IMR-90 (cell line): ENCODE measurements around the gene ADGRD1. TPM values are rescaled to one million over a fixed set of nuclear protein-coding genes. Genes with fewer than 3 reads are reported as not detected.

ENCODE experiments used
- ATAC-seq: fragments of 200-7000 bp; cut with Tn5 transposase; 2 replicates; pipeline ENCODE4 v1.9.1; 2020; ENCODE audit warnings: low read depth, mild to moderate bottlenecking, moderate library complexity
- BruUV-seq: library from RNA; stranded (reverse); fragments of 400-500 nt; replicated peaks from 2 replicates; lab custom pipeline; 2021; lab: Mats Ljungman, UMichigan
- CTCF ChIA-PET: fragments of 300-600 bp; formaldehyde crosslinking; extraction: SDS; loops from one replicate; lab custom pipeline; 2021; ENCODE audit warnings: antibody characterized with exemption; lab: Yijun Ruan, JAX
- POLR2A ChIA-PET: fragments of 300-600 bp; sonication (Branson Sonifier 250); formaldehyde crosslinking; loops from one replicate; lab custom pipeline; 2022; ENCODE audit warnings: antibody characterized with exemption; ENCODE audit not compliant: unreplicated experiment; lab: Charles Lee
- DNase-seq: peaks from one replicate; pipeline ENCODE4 v3.0.0; 2013
- H2AFZ ChIP-seq: replicated peaks from 2 replicates; pipeline ENCODE3; 2013; ENCODE audit warnings: low read length, mild to moderate bottlenecking; ENCODE audit not compliant: poor library complexity
- H2AK5ac ChIP-seq: 2 replicates; pipeline ENCODE4 v1.6.1; 2013; ENCODE audit warnings: low read depth, low read length, inconsistent platforms
- H2AK9ac ChIP-seq: replicated peaks from 2 replicates; pipeline ENCODE3; 2013; ENCODE audit warnings: mild to moderate bottlenecking, low read depth, low read length, moderate library complexity; ENCODE audit not compliant: poor library complexity
- H2BK120ac ChIP-seq: 2 replicates; pipeline ENCODE4 v1.6.1; 2013; ENCODE audit warnings: low read depth, low read length, inconsistent platforms
- H2BK15ac ChIP-seq: 3 replicates; pipeline ENCODE4 v1.6.1; 2013; ENCODE audit warnings: low read depth, low read length, inconsistent platforms
- H2BK20ac ChIP-seq: 2 replicates; pipeline ENCODE4 v1.6.1; 2013; ENCODE audit warnings: low read depth, mild to moderate bottlenecking, inconsistent platforms, low read length, moderate library complexity
- H2BK5ac ChIP-seq: 2 replicates; pipeline ENCODE4 v1.6.1; 2013; ENCODE audit warnings: mild to moderate bottlenecking, low read depth, low read length, inconsistent platforms; ENCODE audit not compliant: poor library complexity, severe bottlenecking
- H3K14ac ChIP-seq: replicated peaks from 2 replicates; pipeline ENCODE4 v1.6.1; 2013; ENCODE audit warnings: low read depth, low read length, inconsistent platforms
- H3K18ac ChIP-seq: 2 replicates; pipeline ENCODE4 v1.6.1; 2013; ENCODE audit warnings: low read depth, low read length, control low read depth
- H3K23ac ChIP-seq: 2 replicates; pipeline ENCODE4 v1.6.1; 2013; ENCODE audit warnings: low read depth, low read length, inconsistent platforms
- H3K27ac ChIP-seq: 2 replicates; pipeline ENCODE4 v1.5.1; 2013; ENCODE audit warnings: mild to moderate bottlenecking, control low read depth, low read length; ENCODE audit not compliant: insufficient read depth
- H3K27me3 ChIP-seq: 2 replicates; pipeline ENCODE4 v1.6.1; 2013; ENCODE audit warnings: low read length; ENCODE audit not compliant: control insufficient read depth, insufficient read depth
- H3K36me3 ChIP-seq: 2 replicates; pipeline ENCODE4 v1.6.1; 2013; ENCODE audit warnings: low read length, mixed read lengths; ENCODE audit not compliant: control insufficient read depth, insufficient read depth
- H3K4ac ChIP-seq: 2 replicates; pipeline ENCODE4 v1.6.1; 2013; ENCODE audit warnings: low read depth, low read length, inconsistent platforms
- H3K4me1 ChIP-seq: 2 replicates; pipeline ENCODE4 v1.6.1; 2013; ENCODE audit warnings: low read length, mixed read lengths; ENCODE audit not compliant: control insufficient read depth, insufficient read depth
- H3K4me2 ChIP-seq: 2 replicates; pipeline ENCODE4 v1.6.1; 2013; ENCODE audit warnings: low read depth, mild to moderate bottlenecking, control low read depth, low read length, moderate library complexity
- H3K4me3 ChIP-seq: 2 replicates; pipeline ENCODE4 v1.5.1; 2013; ENCODE audit warnings: low read depth, mild to moderate bottlenecking, control low read depth, low read length, moderate library complexity; ENCODE audit not compliant: insufficient read depth
- H3K56ac ChIP-seq: 2 replicates; pipeline ENCODE4 v1.6.1; 2013; ENCODE audit warnings: low read length, inconsistent platforms; ENCODE audit not compliant: insufficient read depth; ENCODE audit errors: extremely low read depth
- H3K79me1 ChIP-seq, 2 experiments: 2 replicates each; pipeline ENCODE4 v1.6.1; 2013; ENCODE audit warnings: low read length in 2 of 2, inconsistent platforms in 1 of 2, low read depth in 1 of 2
- H3K9ac ChIP-seq: 2 replicates; pipeline ENCODE4 v1.6.1; 2013; ENCODE audit warnings: low read depth, low read length, control low read depth
- H3K9me1 ChIP-seq: 2 replicates; pipeline ENCODE4 v1.6.1; 2013; ENCODE audit warnings: low read length, inconsistent platforms; ENCODE audit not compliant: insufficient read depth
- H3K9me3 ChIP-seq: 2 replicates; pipeline ENCODE4 v1.6.1; 2013; ENCODE audit warnings: low read length; ENCODE audit not compliant: control insufficient read depth, insufficient read depth
- H4K20me1 ChIP-seq: 2 replicates; pipeline ENCODE4 v1.6.1; 2013; ENCODE audit warnings: low read length, inconsistent platforms; ENCODE audit not compliant: insufficient read depth
- H4K5ac ChIP-seq: 2 replicates; pipeline ENCODE4 v1.6.1; 2013; ENCODE audit warnings: mild to moderate bottlenecking, low read depth, low read length, control low read depth
- H4K8ac ChIP-seq, 2 experiments: 2 replicates each; pipeline ENCODE4 v1.6.1; 2013; ENCODE audit warnings: low read depth in 2 of 2, low read length in 2 of 2, control low read depth in 1 of 2, inconsistent platforms in 1 of 2
- H4K91ac ChIP-seq: 2 replicates; pipeline ENCODE4 v1.6.1; 2013; ENCODE audit warnings: low read depth, low read length, inconsistent platforms; ENCODE audit not compliant: insufficient read depth
- BHLHE40 ChIP-seq: fragments of 150-350 bp; IDR thresholded peaks from 2 replicates; pipeline ENCODE4 v1.6.1; 2016; ENCODE audit warnings: mild to moderate bottlenecking, low read depth, low read length
- CEBPB ChIP-seq: IDR thresholded peaks from 2 replicates; pipeline ENCODE4 v1.6.1; 2012; ENCODE audit warnings: low read depth, low read length, improper control_type of control experiment
- CHD1 ChIP-seq: IDR thresholded peaks from 2 replicates; pipeline ENCODE4 v1.6.1; 2012; ENCODE audit warnings: low read depth, low read length, improper control_type of control experiment
- CTCF ChIP-seq: conservative IDR thresholded peaks from 2 replicates; pipeline ENCODE4 v1.5.1; 2012; ENCODE audit warnings: mild to moderate bottlenecking, low read depth, low read length, improper control_type of control experiment
- FOS ChIP-seq: fragments of 150-350 bp; IDR thresholded peaks from 2 replicates; pipeline ENCODE4 v1.6.1; 2016; ENCODE audit warnings: low read depth, low read length
- MAFK ChIP-seq: IDR thresholded peaks from 2 replicates; pipeline ENCODE4 v1.6.1; 2012; ENCODE audit warnings: low read depth, low read length, improper control_type of control experiment
- MAZ ChIP-seq: IDR thresholded peaks from 2 replicates; pipeline ENCODE4 v1.6.1; 2012; ENCODE audit warnings: low read depth, mild to moderate bottlenecking, low read length, improper control_type of control experiment, moderate library complexity, borderline replicate concordance
- MXI1 ChIP-seq: IDR thresholded peaks from 2 replicates; pipeline ENCODE4 v1.6.1; 2012; ENCODE audit warnings: low read depth, mild to moderate bottlenecking, low read length, moderate library complexity, borderline replicate concordance
- NFE2L2 ChIP-seq: fragments of 150-350 bp; IDR thresholded peaks from 2 replicates; pipeline ENCODE4 v1.6.1; 2016; ENCODE audit warnings: low read depth, mild to moderate bottlenecking, low read length
- RAD21 ChIP-seq: IDR thresholded peaks from 2 replicates; pipeline ENCODE4 v1.6.1; 2012; ENCODE audit warnings: low read length, improper control_type of control experiment
- RCOR1 ChIP-seq: IDR thresholded peaks from 2 replicates; pipeline ENCODE4 v1.6.1; 2012; ENCODE audit warnings: mild to moderate bottlenecking, low read length, improper control_type of control experiment; ENCODE audit not compliant: insufficient replicate concordance
- RFX5 ChIP-seq: IDR thresholded peaks from 2 replicates; pipeline ENCODE4 v1.8.0; 2012; ENCODE audit warnings: low read depth, mild to moderate bottlenecking, low read length, moderate library complexity
- SMC3 ChIP-seq: fragments of 150-350 bp; IDR thresholded peaks from 2 replicates; pipeline ENCODE4 v1.6.1; 2016; ENCODE audit warnings: low read depth, mild to moderate bottlenecking, antibody characterized with exemption, low read length, moderate library complexity
- WGBS, 2 experiments: methylation state at CpG; one replicate each; pipeline versions ENCODE4 v1.1.5 to v1.1.7; 2013; ENCODE audit warnings: missing lambda C conversion rate in 2 of 2; ENCODE audit not compliant: insufficient read length in 1 of 2; ENCODE audit errors: extremely low coverage in 2 of 2; 5-methylcytosine and 5-hydroxymethylcytosine counted together
- dilution Hi-C: fragments of 300-500 bp; cut with HindIII; formaldehyde crosslinking; loops from one replicate; pipeline ENCODE4 v1.14.3; 2018; ENCODE audit warnings: low sequenced_read_pairs; ENCODE audit not compliant: unreplicated experiment
- in situ Hi-C: fragments of 300-500 bp; cut with MboI; formaldehyde crosslinking; loops from 3 replicates; pipeline ENCODE4 v1.14.3; 2019; ENCODE audit warnings: low sequenced_read_pairs, inconsistent platforms, mixed read lengths
- intact Hi-C: fragments of 100-400 bp; cut with micrococcal nuclease; formaldehyde crosslinking; loops from 2 replicates; pipeline ENCODE4 v1.10.0; 2022
- polyA plus RNA-seq, 3 experiments: library from polyadenylated mRNA; depleted of rRNA; stranded (reverse); fragments of >200 nt; gene quantifications; 2 replicates each; pipeline ENCODE4 v1.2.3, GENCODE V29; 2012; ENCODE audit warnings: low replicate concordance in 1 of 3
- total RNA-seq: library from RNA; depleted of rRNA; stranded (reverse); fragments of >200 nt; gene quantifications from 2 replicates; pipeline ENCODE4 v1.2.3, GENCODE V29; 2012
- TF ChIP-seq, protein P1 (sequence below): fragments of 150-350 bp; IDR thresholded peaks from 2 replicates; pipeline ENCODE4 v1.6.1; 2017; ENCODE audit warnings: mild to moderate bottlenecking, antibody characterized with exemption, low read length, low read depth
- TF ChIP-seq, protein P2 (sequence below): fragments of 150-350 bp; IDR thresholded peaks from 2 replicates; pipeline ENCODE4 v1.6.1; 2016; ENCODE audit warnings: low read depth, mild to moderate bottlenecking, low read length, moderate library complexity, borderline replicate concordance

ADGRD1 gene
- total and polyA plus RNA-seq, 2 of the 4 experiments (the other 2 are of a cell fraction): not detected

- H2AFZ ChIP-seq: no peak overlapping the region
- H3K9ac ChIP-seq: no peak overlapping the region
- no peak overlapping the region for H3K23ac ChIP-seq
- no peak overlapping the region for H3K4me3 ChIP-seq
- H3K27ac ChIP-seq: no peak overlapping the region
- no peak overlapping the region for H3K4ac ChIP-seq
- no peaks in the 10 kb centered on the region for H3K36me3 ChIP-seq
- peaks cover 31% of the 10 kb centered on the region for H3K9me3 ChIP-seq
- no peak overlapping the region for H3K18ac ChIP-seq
- no peak overlapping the region for H2BK5ac ChIP-seq
- dilution Hi-C loops (no loop called here), intact Hi-C loops (no loop called here), in situ Hi-C loops (no loop called here)
- no peak for ATAC-seq
- ChIA-PET POLR2A (no interaction called here), CTCF (no interaction called here)
- H3K14ac ChIP-seq: no peak overlapping the region
- no peak overlapping the region for H2BK20ac ChIP-seq
- H2BK15ac ChIP-seq: no peak overlapping the region
- BruUV-seq: no TSS peak
- no peak overlapping the region for H3K56ac ChIP-seq
- H4K5ac ChIP-seq: no peak overlapping the region
- H4K20me1 ChIP-seq: no peaks in the 10 kb centered on the region
- no peak overlapping the region for H2BK120ac ChIP-seq
- TF ChIP-seq RCOR1: no peak
- no peak for TF ChIP-seq RAD21
- TF ChIP-seq RFX5: no peak
- TF ChIP-seq FOS: no peak
- TF ChIP-seq MAZ: no peak
- TF ChIP-seq NFE2L2: no peak
- TF ChIP-seq MAFK: no peak
- no peak for TF ChIP-seq CEBPB
- TF ChIP-seq, protein P1, sequence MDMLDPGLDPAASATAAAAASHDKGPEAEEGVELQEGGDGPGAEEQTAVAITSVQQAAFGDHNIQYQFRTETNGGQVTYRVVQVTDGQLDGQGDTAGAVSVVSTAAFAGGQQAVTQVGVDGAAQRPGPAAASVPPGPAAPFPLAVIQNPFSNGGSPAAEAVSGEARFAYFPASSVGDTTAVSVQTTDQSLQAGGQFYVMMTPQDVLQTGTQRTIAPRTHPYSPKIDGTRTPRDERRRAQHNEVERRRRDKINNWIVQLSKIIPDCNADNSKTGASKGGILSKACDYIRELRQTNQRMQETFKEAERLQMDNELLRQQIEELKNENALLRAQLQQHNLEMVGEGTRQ: no peak
- TF ChIP-seq CTCF: no peak
- TF ChIP-seq SMC3: no peak
- no peak for TF ChIP-seq MXI1
- TF ChIP-seq, protein P2, sequence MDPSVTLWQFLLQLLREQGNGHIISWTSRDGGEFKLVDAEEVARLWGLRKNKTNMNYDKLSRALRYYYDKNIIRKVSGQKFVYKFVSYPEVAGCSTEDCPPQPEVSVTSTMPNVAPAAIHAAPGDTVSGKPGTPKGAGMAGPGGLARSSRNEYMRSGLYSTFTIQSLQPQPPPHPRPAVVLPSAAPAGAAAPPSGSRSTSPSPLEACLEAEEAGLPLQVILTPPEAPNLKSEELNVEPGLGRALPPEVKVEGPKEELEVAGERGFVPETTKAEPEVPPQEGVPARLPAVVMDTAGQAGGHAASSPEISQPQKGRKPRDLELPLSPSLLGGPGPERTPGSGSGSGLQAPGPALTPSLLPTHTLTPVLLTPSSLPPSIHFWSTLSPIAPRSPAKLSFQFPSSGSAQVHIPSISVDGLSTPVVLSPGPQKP: no peak
- no peak for TF ChIP-seq CHD1
- TF ChIP-seq BHLHE40: no peak
- WGBS, 2 experiments: 50% methylated on average over 2 of the region's 18 CpGs; no CpG with 5 or more reads in 1 of the 2 experiments
- H4K91ac ChIP-seq: no peak overlapping the region
- no peak overlapping the region for H3K4me2 ChIP-seq
- no peaks in the 10 kb centered on the region for H3K27me3 ChIP-seq
- no peak for DNase-seq
- H4K8ac ChIP-seq: no peak overlapping the region
- no peaks in the 10 kb centered on the region for H3K9me1 ChIP-seq
- H3K79me1 ChIP-seq: no peaks in the 10 kb centered on the region
- no peaks in the 10 kb centered on the region for H3K4me1 ChIP-seq
- no peak overlapping the region for H2AK9ac ChIP-seq
- no peak overlapping the region for H2AK5ac ChIP-seq
Measured at GRCh38 chr12:131003036-131003715, 49.5 kb downstream of the ADGRD1 start.
